Iris pigment epithelial cell (primary cell): Measurements from ENCODE around the gene MZT1.
"Not testable (repeated sequence)": the region's sequence is repeated elsewhere in the genome, so short reads cannot be mapped to it uniquely, and the experiment has no call there.

Experiments used
- DNase-seq: peaks from one replicate; pipeline ENCODE4 v3.0.0-alpha.2; 2011; ENCODE audit warnings: low read depth

Gene MZT1

GRCh38 chr13:72727417-72728289 is at the start of gene MZT1, which contains the start of gene BORA:
Gene MZT1, minus strand, starts transcription at chr13:72727629. Its CDS starts 27 bp downstream, at chr13:72727602.
Gene BORA, plus strand, starts transcription at chr13:72727923. Its CDS starts 1,018 bp downstream, at chr13:72728941.
- peak; percentile 99 for DNase-seq

- DNase-seq = peak; percentile 83
These were observed 46.6 kb upstream of the MZT1 start for GRCh38 chr13:72774019-72774418.

GRCh38 chr13:72763411-72763810 is 36.0 kb upstream of the MZT1 start:
- DNase-seq = peak; percentile 43

- no peak for DNase-seq
These were observed 32.8 kb upstream of the MZT1 start for GRCh38 chr13:72760189-72760588.

- peak; percentile 15 for DNase-seq
These were observed 30.5 kb upstream of the MZT1 start for GRCh38 chr13:72757792-72758535.

- DNase-seq = no peak
These were observed 26.7 kb upstream of the MZT1 start for GRCh38 chr13:72754111-72754510.

GRCh38 chr13:72751220-72751619 is 23.8 kb upstream of the MZT1 start:
- DNase-seq = no peak

GRCh38 chr13:72745260-72745659 is 17.8 kb upstream of the MZT1 start:
- peak; percentile 32 for DNase-seq

GRCh38 chr13:72740015-72740414 is 12.6 kb upstream of the MZT1 start:
- no peak for DNase-seq

- DNase-seq = no peak
These were observed 9.6 kb upstream of the MZT1 start for GRCh38 chr13:72737033-72737432.

GRCh38 chr13:72728290-72728605 is 819 bp upstream of the MZT1 start:
- peak; percentile 5 for DNase-seq

- DNase-seq = peak; percentile 28
These were observed 558 bp downstream of the MZT1 start for GRCh38 chr13:72726726-72727416.

GRCh38 chr13:72726185-72726584 is 1.2 kb downstream of the MZT1 start:
- not testable (repeated sequence) for DNase-seq

GRCh38 chr13:72716776-72717175 is 10.7 kb downstream of the MZT1 start:
- peak; percentile 39 for DNase-seq

- DNase-seq = no peak
These were observed 26.9 kb downstream of the MZT1 start for GRCh38 chr13:72700509-72700908.

GRCh38 chr13:72698164-72698563 is 29.3 kb downstream of the MZT1 start:
- DNase-seq = no peak

- DNase-seq = peak; percentile 22
These were observed 30.9 kb downstream of the MZT1 start for GRCh38 chr13:72696579-72696978.

GRCh38 chr13:72694314-72694713 is 33.1 kb downstream of the MZT1 start:
- DNase-seq = no peak

- DNase-seq = no peak
These were observed 33.6 kb downstream of the MZT1 start for GRCh38 chr13:72693832-72694231.

- DNase-seq = no peak
These were observed 34.4 kb downstream of the MZT1 start for GRCh38 chr13:72692884-72693514.

- DNase-seq = no peak
These were observed 38.2 kb downstream of the MZT1 start for GRCh38 chr13:72689181-72689696.

- DNase-seq = no peak
These were observed 40.7 kb downstream of the MZT1 start for GRCh38 chr13:72686766-72687165.
